ENCODE results near the gene CCN5. TPM values are rescaled to one million over a fixed set of nuclear protein-coding genes. Genes with fewer than 3 reads are reported as not detected.

CCN5 gene
- total and polyA plus RNA-seq, 9 donors = 47.4 to 296 (median 183) TPM

GRCh38 chr20:44734938-44735337 lies 19.8 kb downstream of the CCN5 start:
- TF ChIP-seq CTCF (IDR thresholded peaks at IDR 0.05) = no peak
- TF ChIP-seq EP300 (IDR thresholded peaks at IDR 0.05) = no peak
- no peak for TF ChIP-seq POLR2A (IDR thresholded peaks at IDR 0.05)
- Histone ChIP-seq H3K4me1 (ENCODE audit: insufficient read depth) (peaks cover 7% of the 10 kb centered on the region), H3K27ac (no peak overlapping the region), H3K27me3 (no peaks in the 10 kb centered on the region), H3K36me3 (no peaks in the 10 kb centered on the region), H3K9me3 (no peaks in the 10 kb centered on the region), H3K4me3 (no peak overlapping the region)
- WGBS, 3 donors = 60 to 71% (median 65%) methylated on average over 3 of the region's 3 CpGs
- no peak for DNase-seq
- intact Hi-C loops (cut with DNase I) = no loop called here

GRCh38 chr20:44735816-44736169 lies 20.6 kb downstream of the CCN5 start:
- intact Hi-C loops (cut with DNase I) = no loop called here
- 86 to 92% (median 88%) methylated on average over 4 of the region's 4 CpGs for WGBS, 3 donors
- H3K27ac ChIP-seq = no peak overlapping the region

GRCh38 chr20:44736170-44737021 lies 21.2 kb downstream of the CCN5 start:
- H3K27ac ChIP-seq = no peak overlapping the region

More at GRCh38 chr20:44735816-44736169, 20.6 kb downstream of the CCN5 start:
- H3K4me3 ChIP-seq = no peak overlapping the region
- TF ChIP-seq CTCF (IDR thresholded peaks at IDR 0.05) = no peak
- TF ChIP-seq EP300 (IDR thresholded peaks at IDR 0.05) = no peak
- no peak for TF ChIP-seq POLR2A (IDR thresholded peaks at IDR 0.05)
- H3K36me3 ChIP-seq = no peaks in the 10 kb centered on the region
- H3K4me1 ChIP-seq (ENCODE audit: insufficient read depth) = peaks cover 7% of the 10 kb centered on the region
- no peak for DNase-seq
- H3K27me3 ChIP-seq = no peaks in the 10 kb centered on the region
- H3K9me3 ChIP-seq = no peaks in the 10 kb centered on the region

GRCh38 chr20:44737116-44737515 lies 21.9 kb downstream of the CCN5 start:
- 94 to 99% (median 97%) methylated on average over 4 of the region's 4 CpGs for WGBS, 3 donors
- TF ChIP-seq CTCF (IDR thresholded peaks at IDR 0.05) = no peak
- TF ChIP-seq EP300 (IDR thresholded peaks at IDR 0.05) = no peak
- TF ChIP-seq POLR2A (IDR thresholded peaks at IDR 0.05) = no peak
- no peaks in the 10 kb centered on the region for H3K36me3 ChIP-seq
- peaks cover 4% of the 10 kb centered on the region for H3K4me1 ChIP-seq (ENCODE audit: insufficient read depth)
- no peak overlapping the region for H3K4me3 ChIP-seq
- no peaks in the 10 kb centered on the region for H3K27me3 ChIP-seq
- no peaks in the 10 kb centered on the region for H3K9me3 ChIP-seq
- H3K27ac ChIP-seq = no peak overlapping the region
- DNase-seq = no peak
- intact Hi-C loops (cut with DNase I) = no loop called here

More at GRCh38 chr20:44736170-44737021, 21.2 kb downstream of the CCN5 start:
- Histone ChIP-seq H3K9me3 (no peaks in the 10 kb centered on the region), H3K4me3 (no peak overlapping the region), H3K27me3 (no peaks in the 10 kb centered on the region), H3K36me3 (no peaks in the 10 kb centered on the region), H3K4me1 (ENCODE audit: insufficient read depth) (peaks cover 7% of the 10 kb centered on the region)
- DNase-seq = peak in 4 of 5 donors; percentile 58 to 81 (median 64)
- TF ChIP-seq EP300 (IDR thresholded peaks at IDR 0.05) (no peak), POLR2A (IDR thresholded peaks at IDR 0.05) (no peak), CTCF (IDR thresholded peaks at IDR 0.05) (peak in 1 of 3 donors; percentile 20)
- intact Hi-C loops (cut with DNase I) = no loop called here
- 35 to 40% (median 36%) methylated on average over 6 of the region's 6 CpGs for WGBS, 3 donors

Data from ovary (tissue), 9 donors.